SK-N-SH (cell line): Measurements from ENCODE around the gene GLI2. TPM values are rescaled to one million over a fixed set of nuclear protein-coding genes. Genes with fewer than 3 reads are reported as not detected.

Experiments
- CTCF ChIA-PET: fragments of 300-600, 350-600 bp; formaldehyde crosslinking; extraction: SDS; loops from one replicate; lab custom pipeline; 2021; lab: Yijun Ruan, JAX
- POLR2A ChIA-PET: fragments of 350-600 bp; sonication (Branson Sonifier 250); formaldehyde crosslinking; extraction: SDS; loops from one replicate; lab custom pipeline; 2020; ENCODE audit warnings: antibody characterized with exemption, inconsistent platforms; lab: Yijun Ruan, JAX
- DNase-seq: peaks from one replicate; pipeline ENCODE4 v3.0.0; 2012
- H2AFZ ChIP-seq: fragments of 200-600 bp; sonication (generic); 2 replicates; pipeline ENCODE4 v1.8.1; 2016; ENCODE audit warnings: antibody characterized with exemption, mild to moderate bottlenecking, low read depth
- H3F3A ChIP-seq: fragments of 200-600 bp; sonication (generic); replicated peaks from 2 replicates; pipeline ENCODE3; 2016; ENCODE audit warnings: antibody characterized with exemption, mild to moderate bottlenecking; ENCODE audit not compliant: insufficient read depth
- H3K27ac ChIP-seq, 2 experiments: fragments of 200-500 bp in 1 of 2; fragments of 200-600 bp in 1 of 2; sonication (Bioruptor generic) in 1 of 2; sonication (generic), shearing (Covaris generic) in 1 of 2; 2 replicates each; pipeline versions ENCODE4 v1.5.1 to v1.6.1; 2014 to 2016; ENCODE audit warnings: low read depth in 2 of 2, inconsistent platforms in 1 of 2, low read length in 1 of 2, mild to moderate bottlenecking in 1 of 2, mixed read lengths in 1 of 2
- H3K27me3 ChIP-seq: fragments of 200-600 bp; sonication (generic), shearing (Covaris generic); 2 replicates; pipeline ENCODE4 v1.6.1; 2016; ENCODE audit warnings: mixed run types; ENCODE audit not compliant: insufficient read depth
- H3K36me3 ChIP-seq, 2 experiments: fragments of 200-500 bp in 1 of 2; fragments of 200-600 bp in 1 of 2; sonication (Bioruptor generic) in 1 of 2; sonication (generic) in 1 of 2; replicated peaks in 1 of 2; 2 replicates each; pipeline versions ENCODE3 to v1.5.1; 2014 to 2016; ENCODE audit warnings: low read length in 1 of 2, mild to moderate bottlenecking in 1 of 2; ENCODE audit not compliant: insufficient read depth in 2 of 2, control insufficient read depth in 1 of 2
- H3K4me1 ChIP-seq, 2 experiments: fragments of 200-500 bp in 1 of 2; fragments of 200-600 bp in 1 of 2; sonication (Bioruptor generic) in 1 of 2; sonication (generic), shearing (Covaris generic) in 1 of 2; 2 replicates each; pipeline versions ENCODE4 v1.5.1 to v1.6.1; 2014 to 2016; ENCODE audit warnings: low read depth in 1 of 2, low read length in 1 of 2, mixed run types in 1 of 2; ENCODE audit not compliant: insufficient read depth in 2 of 2, control insufficient read depth in 1 of 2
- H3K4me2 ChIP-seq: fragments of 200-600 bp; sonication (generic), shearing (Covaris generic); 2 replicates; pipeline ENCODE4 v1.6.1; 2017; ENCODE audit warnings: mixed run types
- H3K4me3 ChIP-seq, 2 experiments: fragments of 200-500 bp in 1 of 2; fragments of 200-600 bp in 1 of 2; sonication (Bioruptor generic) in 1 of 2; sonication (generic), shearing (Covaris generic) in 1 of 2; 2 replicates each; pipeline versions ENCODE4 v1.5.1 to v1.8.1; 2014 to 2016; ENCODE audit warnings: low read depth in 2 of 2, inconsistent platforms in 1 of 2, low read length in 1 of 2, mild to moderate bottlenecking in 1 of 2, mixed read lengths in 1 of 2, moderate library complexity in 1 of 2
- H3K79me2 ChIP-seq: fragments of 200-600 bp; sonication (generic); 2 replicates; pipeline ENCODE4 v1.8.1; 2017; ENCODE audit warnings: mild to moderate bottlenecking; ENCODE audit not compliant: insufficient read depth
- H3K9ac ChIP-seq: fragments of 200-600 bp; sonication (generic); 2 replicates; pipeline ENCODE4 v1.6.1; 2017; ENCODE audit warnings: mixed run types
- H3K9me2 ChIP-seq: fragments of 200-600 bp; sonication (generic); 2 replicates; pipeline ENCODE4 v1.6.1; 2017; ENCODE audit warnings: mixed run types
- H3K9me3 ChIP-seq: fragments of 200-600 bp; sonication (generic); 2 replicates; pipeline ENCODE4 v1.6.1; 2017; ENCODE audit warnings: mixed run types, mild to moderate bottlenecking, moderate library complexity
- H4K20me1 ChIP-seq: fragments of 200-600 bp; sonication (generic); 2 replicates; pipeline ENCODE4 v1.6.1; 2017; ENCODE audit warnings: mild to moderate bottlenecking, mixed run types; ENCODE audit not compliant: insufficient read depth
- CHD2 ChIP-seq: fragments of 150-350 bp; IDR thresholded peaks from 2 replicates; pipeline ENCODE4 v1.6.1; 2018; ENCODE audit warnings: low read length; ENCODE audit not compliant: partially characterized antibody
- ELF1 ChIP-seq: IDR thresholded peaks from 2 replicates; pipeline ENCODE4 v1.4.0; 2012
- EZH2phosphoT487 ChIP-seq: fragments of 200-600 bp; sonication (generic); IDR thresholded peaks from 2 replicates; pipeline ENCODE4 v1.6.1; 2017; ENCODE audit warnings: low read depth, mixed run types, mild to moderate bottlenecking, antibody characterized with exemption, moderate library complexity, borderline replicate concordance
- FOSL2 ChIP-seq: IDR thresholded peaks from 2 replicates; pipeline ENCODE4 v1.4.0; 2012; ENCODE audit warnings: low read depth, mild to moderate bottlenecking, moderate library complexity, borderline replicate concordance
- GATA2 ChIP-seq: sonication (generic); formaldehyde crosslinking; IDR thresholded peaks from 2 replicates; pipeline ENCODE4 v1.5.0; 2020; ENCODE audit warnings: mild to moderate bottlenecking, missing genetic modification reagents
- MEF2A ChIP-seq: IDR thresholded peaks from 2 replicates; pipeline ENCODE4 v1.4.0; 2012; ENCODE audit warnings: low read depth, borderline replicate concordance
- NFIC ChIP-seq: IDR thresholded peaks from 2 replicates; pipeline ENCODE4 v1.4.0; 2012; ENCODE audit warnings: borderline replicate concordance
- NRF1 ChIP-seq: IDR thresholded peaks from 2 replicates; pipeline ENCODE4 v1.6.1; 2012; ENCODE audit warnings: low read depth, mild to moderate bottlenecking, low read length
- POLR2AphosphoS5 ChIP-seq: IDR thresholded peaks from 2 replicates; pipeline ENCODE4 v1.6.1; 2012; ENCODE audit warnings: low read depth, low read length
- SIN3A ChIP-seq: IDR thresholded peaks from 2 replicates; pipeline ENCODE4 v1.6.1; 2012; ENCODE audit warnings: low read depth, mild to moderate bottlenecking, low read length, moderate library complexity, borderline replicate concordance
- TCF12 ChIP-seq: IDR thresholded peaks from 2 replicates; pipeline ENCODE4 v1.4.0; 2012
- WGBS: methylation state at CpG from one replicate; pipeline ENCODE4 v1.1.6; 2017; ENCODE audit warnings: low lambda C conversion rate; 5-methylcytosine and 5-hydroxymethylcytosine counted together
- polyA plus RNA-seq, 3 experiments: library from polyadenylated mRNA; depleted of rRNA; stranded (reverse); fragments of >200 nt; gene quantifications; 2 replicates each; pipeline ENCODE4 v1.2.3, GENCODE V29; 2012
- TF ChIP-seq, protein P1 (sequence below): IDR thresholded peaks from 2 replicates; pipeline ENCODE4 v1.4.0; 2012; ENCODE audit warnings: low read depth, borderline replicate concordance
- TF ChIP-seq, protein P2 (sequence below): IDR thresholded peaks from 2 replicates; pipeline ENCODE4 v1.4.0; 2012; ENCODE audit warnings: low read depth
- TF ChIP-seq, protein P3 (sequence below): fragments of 200-600 bp; sonication (generic); IDR thresholded peaks from 2 replicates; pipeline ENCODE4 v1.6.1; 2017; ENCODE audit warnings: antibody characterized with exemption, mild to moderate bottlenecking, moderate library complexity
- TF ChIP-seq, protein P4 (sequence below): IDR thresholded peaks from 2 replicates; pipeline ENCODE4; 2012
- TF ChIP-seq, protein P5 (sequence below): IDR thresholded peaks from 2 replicates; pipeline ENCODE4 v1.4.0; 2012; ENCODE audit warnings: low read depth, borderline replicate concordance

Gene GLI2
- polyA plus RNA-seq, 1 of the 3 experiments (the other 2 are of a cell fraction) = 3.4 TPM

DNA sequence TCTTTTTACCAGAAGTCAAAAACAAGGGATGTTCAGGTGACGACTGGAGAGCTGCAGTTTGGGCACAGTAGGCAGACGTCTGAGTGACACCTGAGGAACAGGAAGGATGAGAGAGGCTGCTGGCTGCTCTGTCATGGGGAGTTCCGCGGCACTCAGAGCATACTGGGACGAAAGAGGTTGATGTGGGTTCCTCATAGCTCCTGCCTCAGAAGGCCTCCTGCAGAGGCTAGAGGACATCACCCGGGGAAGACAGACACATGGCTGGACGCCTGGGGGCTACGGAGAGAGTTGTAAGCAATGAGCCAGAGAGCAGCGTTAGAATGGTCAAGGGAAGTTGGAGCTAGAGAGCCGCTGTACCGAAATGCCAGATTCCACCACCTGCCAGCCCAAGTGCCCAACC is 45.1 kb upstream of the GLI2 start:
- no peaks in the 10 kb centered on the region for H3K9me2 ChIP-seq
- no peak overlapping the region for H3K9ac ChIP-seq
- no peaks in the 10 kb centered on the region for H3K36me3 ChIP-seq
- 53% methylated on average over 11 of the region's 11 CpGs for WGBS
- H3K79me2 ChIP-seq = no peaks in the 10 kb centered on the region
- H2AFZ ChIP-seq = no peak overlapping the region
- no peak overlapping the region for H3K27ac ChIP-seq
- no peak overlapping the region for H3K4me3 ChIP-seq
- ChIA-PET CTCF (interaction anchor here (0.6 to 17.8 kb wide), 7 partner anchors 10 to 516 kb away, joined by 3 to 408 read pairs (median 10); no protein-coding TSS in a partner anchor), POLR2A (no interaction called here)
- no peaks in the 10 kb centered on the region for H3F3A ChIP-seq
- no peaks in the 10 kb centered on the region for H4K20me1 ChIP-seq
- H3K27me3 ChIP-seq = no peaks in the 10 kb centered on the region; the same call in 1 of the 2 replicates
- TF ChIP-seq POLR2AphosphoS5 (no peak), FOSL2 (no peak), ELF1 (no peak), EZH2phosphoT487 (no peak), CHD2 (no peak), GATA2 (no peak), NRF1 (no peak), TCF12 (no peak), NFIC (no peak)
- TF ChIP-seq, protein P1, sequence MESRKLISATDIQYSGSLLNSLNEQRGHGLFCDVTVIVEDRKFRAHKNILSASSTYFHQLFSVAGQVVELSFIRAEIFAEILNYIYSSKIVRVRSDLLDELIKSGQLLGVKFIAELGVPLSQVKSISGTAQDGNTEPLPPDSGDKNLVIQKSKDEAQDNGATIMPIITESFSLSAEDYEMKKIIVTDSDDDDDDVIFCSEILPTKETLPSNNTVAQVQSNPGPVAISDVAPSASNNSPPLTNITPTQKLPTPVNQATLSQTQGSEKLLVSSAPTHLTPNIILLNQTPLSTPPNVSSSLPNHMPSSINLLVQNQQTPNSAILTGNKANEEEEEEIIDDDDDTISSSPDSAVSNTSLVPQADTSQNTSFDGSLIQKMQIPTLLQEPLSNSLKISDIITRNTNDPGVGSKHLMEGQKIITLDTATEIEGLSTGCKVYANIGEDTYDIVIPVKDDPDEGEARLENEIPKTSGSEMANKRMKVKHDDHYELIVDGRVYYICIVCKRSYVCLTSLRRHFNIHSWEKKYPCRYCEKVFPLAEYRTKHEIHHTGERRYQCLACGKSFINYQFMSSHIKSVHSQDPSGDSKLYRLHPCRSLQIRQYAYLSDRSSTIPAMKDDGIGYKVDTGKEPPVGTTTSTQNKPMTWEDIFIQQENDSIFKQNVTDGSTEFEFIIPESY = no peak
- TF ChIP-seq, protein P2, sequence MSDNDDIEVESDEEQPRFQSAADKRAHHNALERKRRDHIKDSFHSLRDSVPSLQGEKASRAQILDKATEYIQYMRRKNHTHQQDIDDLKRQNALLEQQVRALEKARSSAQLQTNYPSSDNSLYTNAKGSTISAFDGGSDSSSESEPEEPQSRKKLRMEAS = no peak
- TF ChIP-seq, protein P3, sequence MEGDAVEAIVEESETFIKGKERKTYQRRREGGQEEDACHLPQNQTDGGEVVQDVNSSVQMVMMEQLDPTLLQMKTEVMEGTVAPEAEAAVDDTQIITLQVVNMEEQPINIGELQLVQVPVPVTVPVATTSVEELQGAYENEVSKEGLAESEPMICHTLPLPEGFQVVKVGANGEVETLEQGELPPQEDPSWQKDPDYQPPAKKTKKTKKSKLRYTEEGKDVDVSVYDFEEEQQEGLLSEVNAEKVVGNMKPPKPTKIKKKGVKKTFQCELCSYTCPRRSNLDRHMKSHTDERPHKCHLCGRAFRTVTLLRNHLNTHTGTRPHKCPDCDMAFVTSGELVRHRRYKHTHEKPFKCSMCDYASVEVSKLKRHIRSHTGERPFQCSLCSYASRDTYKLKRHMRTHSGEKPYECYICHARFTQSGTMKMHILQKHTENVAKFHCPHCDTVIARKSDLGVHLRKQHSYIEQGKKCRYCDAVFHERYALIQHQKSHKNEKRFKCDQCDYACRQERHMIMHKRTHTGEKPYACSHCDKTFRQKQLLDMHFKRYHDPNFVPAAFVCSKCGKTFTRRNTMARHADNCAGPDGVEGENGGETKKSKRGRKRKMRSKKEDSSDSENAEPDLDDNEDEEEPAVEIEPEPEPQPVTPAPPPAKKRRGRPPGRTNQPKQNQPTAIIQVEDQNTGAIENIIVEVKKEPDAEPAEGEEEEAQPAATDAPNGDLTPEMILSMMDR = no peak
- H3K4me1 ChIP-seq = peaks cover 0 to 2% of the 10 kb centered on the region in 2 experiments; a peak in 1 of 4 replicates
- DNase-seq = no peak
- H3K4me2 ChIP-seq = no peak overlapping the region
- H3K9me3 ChIP-seq = no peaks in the 10 kb centered on the region

DNA sequence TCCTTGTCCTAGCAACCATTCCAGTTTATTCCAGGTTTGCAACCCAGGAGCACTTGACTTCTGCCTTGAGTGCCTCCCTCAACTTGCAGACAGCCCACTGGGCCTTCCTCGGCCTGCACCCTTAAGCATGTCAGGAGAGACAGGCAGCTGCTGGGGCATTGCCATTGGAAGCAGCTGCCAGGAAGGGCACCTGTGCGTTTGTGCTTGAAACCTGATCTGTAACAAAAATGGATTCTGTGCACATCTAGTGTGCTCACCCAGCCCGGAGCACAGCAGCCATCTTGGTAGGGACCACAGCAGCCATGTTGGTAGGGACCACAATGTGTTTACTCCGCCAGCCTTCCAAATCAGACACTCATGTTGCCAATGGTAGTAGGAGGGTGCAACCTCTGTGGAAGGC is 44.3 kb upstream of the GLI2 start:
- Histone ChIP-seq H3K4me1 (peaks cover 0 to 2% of the 10 kb centered on the region in 2 experiments; a peak in 1 of 4 replicates), H3F3A (no peaks in the 10 kb centered on the region), H3K27me3 (no peaks in the 10 kb centered on the region; the same call in 1 of the 2 replicates), H3K4me3 (no peak overlapping the region), H3K9me2 (no peaks in the 10 kb centered on the region), H3K4me2 (no peak overlapping the region), H3K79me2 (no peaks in the 10 kb centered on the region), H3K36me3 (no peaks in the 10 kb centered on the region), H4K20me1 (no peaks in the 10 kb centered on the region), H3K27ac (no peak overlapping the region), H3K9ac (no peak overlapping the region), H3K9me3 (no peaks in the 10 kb centered on the region), H2AFZ (no peak overlapping the region)
- DNase-seq = no peak
- 67% methylated on average over 3 of the region's 4 CpGs for WGBS
- POLR2A ChIA-PET = no interaction called here
- CTCF ChIA-PET = interaction anchor here (1.4 to 17.8 kb wide), 5 partner anchors 11 to 388 kb away, joined by 3 to 408 read pairs (median 10); no protein-coding TSS in a partner anchor
- TF ChIP-seq, protein P4, sequence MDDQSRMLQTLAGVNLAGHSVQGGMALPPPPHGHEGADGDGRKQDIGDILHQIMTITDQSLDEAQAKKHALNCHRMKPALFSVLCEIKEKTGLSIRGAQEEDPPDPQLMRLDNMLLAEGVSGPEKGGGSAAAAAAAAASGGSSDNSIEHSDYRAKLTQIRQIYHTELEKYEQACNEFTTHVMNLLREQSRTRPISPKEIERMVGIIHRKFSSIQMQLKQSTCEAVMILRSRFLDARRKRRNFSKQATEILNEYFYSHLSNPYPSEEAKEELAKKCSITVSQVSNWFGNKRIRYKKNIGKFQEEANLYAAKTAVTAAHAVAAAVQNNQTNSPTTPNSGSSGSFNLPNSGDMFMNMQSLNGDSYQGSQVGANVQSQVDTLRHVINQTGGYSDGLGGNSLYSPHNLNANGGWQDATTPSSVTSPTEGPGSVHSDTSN = no peak
- TF ChIP-seq, protein P5, sequence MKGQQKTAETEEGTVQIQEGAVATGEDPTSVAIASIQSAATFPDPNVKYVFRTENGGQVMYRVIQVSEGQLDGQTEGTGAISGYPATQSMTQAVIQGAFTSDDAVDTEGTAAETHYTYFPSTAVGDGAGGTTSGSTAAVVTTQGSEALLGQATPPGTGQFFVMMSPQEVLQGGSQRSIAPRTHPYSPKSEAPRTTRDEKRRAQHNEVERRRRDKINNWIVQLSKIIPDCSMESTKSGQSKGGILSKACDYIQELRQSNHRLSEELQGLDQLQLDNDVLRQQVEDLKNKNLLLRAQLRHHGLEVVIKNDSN = no peak
- no peak for TF ChIP-seq MEF2A
- no peak for TF ChIP-seq SIN3A
- TF ChIP-seq, protein P3 = no peak
- no peak for TF ChIP-seq POLR2AphosphoS5
